Chondrocyte (in vitro differentiated cells): ENCODE results near the gene PPP1R12C. TPM values are rescaled to one million over a fixed set of nuclear protein-coding genes. Genes with fewer than 3 reads are reported as not detected.
A peak's percentile ranks its signal among the peaks of the same experiment; 100 is the strongest.
"Not testable (repeated sequence)": the region's sequence is repeated elsewhere in the genome, so short reads cannot be mapped to it uniquely, and the experiment has no call there.

Experiments used
- DNase-seq: peaks from one replicate; pipeline ENCODE4 v3.0.0; 2021; ENCODE audit warnings: mixed read lengths, low spot score
- H3K27ac Mint-ChIP-seq: one replicate; pipeline ENCODE4 v1.8.0; 2021; ENCODE audit warnings: mild to moderate bottlenecking, moderate library complexity, mixed read lengths; ENCODE audit not compliant: unreplicated experiment
- H3K27me3 Mint-ChIP-seq: 2 replicates; pipeline ENCODE4 v1.8.0; 2021; ENCODE audit warnings: low read depth, mixed read lengths
- H3K36me3 Mint-ChIP-seq: 2 replicates; pipeline ENCODE4 v1.8.0; 2021; ENCODE audit warnings: low read depth, mixed read lengths
- H3K4me1 Mint-ChIP-seq: 2 replicates; pipeline ENCODE4 v1.8.0; 2021; ENCODE audit warnings: low read depth, mild to moderate bottlenecking, mixed read lengths
- H3K4me3 Mint-ChIP-seq: one replicate; pipeline ENCODE4 v1.8.0; 2021; ENCODE audit warnings: mild to moderate bottlenecking, moderate library complexity, mixed read lengths; ENCODE audit not compliant: unreplicated experiment
- H3K9me3 Mint-ChIP-seq: 2 replicates; pipeline ENCODE4 v1.8.0; 2021; ENCODE audit warnings: low read depth, mixed read lengths
- total RNA-seq: library from RNA; stranded (reverse); gene quantifications from 3 replicates; pipeline ENCODE4 v1.2.1, GENCODE V29; 2021
- TF ChIP-seq, protein P1 (sequence below): fragments of 200-600 bp; sonication (generic); IDR thresholded peaks from 2 replicates; pipeline ENCODE4 v1.5.0; 2021; ENCODE audit warnings: antibody characterized with exemption, mild to moderate bottlenecking, moderate library complexity

PPP1R12C gene
- total RNA-seq, 1 donor from 2014 or later = 103 TPM

GRCh38 chr19:55157064-55157908, 39.8 kb upstream of the PPP1R12C start, which contains the start of gene TNNI3:
Gene TNNI3 (minus strand): TSS chr19:55157732. CDS start chr19:55157589, 143 bp downstream.
- DNase-seq = no peak

DNA sequence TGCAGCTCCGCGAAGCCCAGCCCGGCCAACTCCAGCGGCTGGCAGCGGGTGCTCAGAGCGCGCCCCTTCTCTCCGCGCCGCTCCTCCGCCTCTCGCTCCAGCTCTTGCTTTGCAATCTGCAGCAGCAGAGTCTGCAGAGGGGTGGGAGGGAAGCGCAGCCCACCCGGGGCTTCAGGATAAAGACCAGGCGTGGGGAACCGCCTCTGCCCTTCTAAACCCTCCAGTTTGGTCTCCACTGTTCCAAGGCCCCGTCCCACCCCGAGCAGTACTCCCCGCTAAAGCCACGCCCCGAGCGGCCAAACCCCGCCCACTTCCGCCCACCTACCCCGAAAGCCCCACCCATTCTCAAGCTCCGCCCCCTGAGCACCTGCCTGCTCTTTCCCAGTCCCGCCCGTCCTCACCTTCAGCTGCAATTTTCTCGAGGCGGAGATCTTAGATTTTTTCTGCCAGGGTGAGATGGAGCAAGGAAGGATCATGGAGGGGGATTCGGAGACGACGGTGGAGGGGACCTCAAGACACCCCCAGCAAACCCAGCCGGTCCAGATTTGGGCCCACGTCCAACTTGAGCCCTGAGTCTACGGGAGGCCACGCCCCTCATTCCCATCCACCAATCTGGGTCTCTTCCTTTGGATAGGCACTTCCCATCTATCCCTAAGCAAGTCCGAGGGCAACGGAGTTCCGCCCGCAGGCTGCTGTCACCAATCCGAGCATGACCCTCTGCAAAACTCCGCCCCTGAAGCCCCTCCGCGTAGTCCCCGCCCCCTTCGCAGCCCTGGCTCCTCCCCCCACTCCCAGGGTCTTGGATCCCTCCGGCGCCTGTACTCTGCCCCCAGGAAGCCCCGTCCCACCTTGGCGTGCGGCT, 39.0 kb upstream of the PPP1R12C start:
- DNase-seq = no peak
- Mint-ChIP-seq H3K4me1 (peaks cover 14% of the 10 kb centered on the region), H3K27ac (no peak overlapping the region), H3K4me3 (peak overlapping the region; percentile 63), H3K36me3 (no peaks in the 10 kb centered on the region), H3K9me3 (no peaks in the 10 kb centered on the region), H3K27me3 (peaks cover 23% of the 10 kb centered on the region)
- TF ChIP-seq, protein P1, sequence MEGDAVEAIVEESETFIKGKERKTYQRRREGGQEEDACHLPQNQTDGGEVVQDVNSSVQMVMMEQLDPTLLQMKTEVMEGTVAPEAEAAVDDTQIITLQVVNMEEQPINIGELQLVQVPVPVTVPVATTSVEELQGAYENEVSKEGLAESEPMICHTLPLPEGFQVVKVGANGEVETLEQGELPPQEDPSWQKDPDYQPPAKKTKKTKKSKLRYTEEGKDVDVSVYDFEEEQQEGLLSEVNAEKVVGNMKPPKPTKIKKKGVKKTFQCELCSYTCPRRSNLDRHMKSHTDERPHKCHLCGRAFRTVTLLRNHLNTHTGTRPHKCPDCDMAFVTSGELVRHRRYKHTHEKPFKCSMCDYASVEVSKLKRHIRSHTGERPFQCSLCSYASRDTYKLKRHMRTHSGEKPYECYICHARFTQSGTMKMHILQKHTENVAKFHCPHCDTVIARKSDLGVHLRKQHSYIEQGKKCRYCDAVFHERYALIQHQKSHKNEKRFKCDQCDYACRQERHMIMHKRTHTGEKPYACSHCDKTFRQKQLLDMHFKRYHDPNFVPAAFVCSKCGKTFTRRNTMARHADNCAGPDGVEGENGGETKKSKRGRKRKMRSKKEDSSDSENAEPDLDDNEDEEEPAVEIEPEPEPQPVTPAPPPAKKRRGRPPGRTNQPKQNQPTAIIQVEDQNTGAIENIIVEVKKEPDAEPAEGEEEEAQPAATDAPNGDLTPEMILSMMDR = no peak

More at GRCh38 chr19:55157064-55157908, 39.8 kb upstream of the PPP1R12C start, which contains the start of gene TNNI3:
- peak within 1 kb of the TSS; percentile 63 for H3K4me3 Mint-ChIP-seq
- peaks cover 14% of the 10 kb centered on the region for H3K4me1 Mint-ChIP-seq
- TF ChIP-seq, protein P1 = no peak
- no peak within 1 kb of the TSS for H3K27ac Mint-ChIP-seq
- H3K9me3 Mint-ChIP-seq = no peaks in the 10 kb centered on the region
- H3K36me3 Mint-ChIP-seq = no peaks in the 10 kb centered on the region
- H3K27me3 Mint-ChIP-seq = peaks cover 23% of the 10 kb centered on the region

GRCh38 chr19:55155784-55156183, 38.3 kb upstream of the PPP1R12C start:
- not testable (repeated sequence) for H3K36me3 Mint-ChIP-seq, DNase-seq, H3K4me3 Mint-ChIP-seq, H3K9me3 Mint-ChIP-seq, H3K27ac Mint-ChIP-seq
- Mint-ChIP-seq H3K4me1 (peaks cover 14% of the 10 kb centered on the region), H3K27me3 (peaks cover 23% of the 10 kb centered on the region)

GRCh38 chr19:55153652-55154264, 36.3 kb upstream of the PPP1R12C start:
- Mint-ChIP-seq H3K4me3 (no peak overlapping the region), H3K4me1 (peaks cover 7% of the 10 kb centered on the region), H3K9me3 (no peaks in the 10 kb centered on the region), H3K27me3 (peaks cover 35% of the 10 kb centered on the region), H3K36me3 (no peaks in the 10 kb centered on the region), H3K27ac (no peak overlapping the region)
- DNase-seq = no peak
- TF ChIP-seq, protein P1 = no peak

DNA sequence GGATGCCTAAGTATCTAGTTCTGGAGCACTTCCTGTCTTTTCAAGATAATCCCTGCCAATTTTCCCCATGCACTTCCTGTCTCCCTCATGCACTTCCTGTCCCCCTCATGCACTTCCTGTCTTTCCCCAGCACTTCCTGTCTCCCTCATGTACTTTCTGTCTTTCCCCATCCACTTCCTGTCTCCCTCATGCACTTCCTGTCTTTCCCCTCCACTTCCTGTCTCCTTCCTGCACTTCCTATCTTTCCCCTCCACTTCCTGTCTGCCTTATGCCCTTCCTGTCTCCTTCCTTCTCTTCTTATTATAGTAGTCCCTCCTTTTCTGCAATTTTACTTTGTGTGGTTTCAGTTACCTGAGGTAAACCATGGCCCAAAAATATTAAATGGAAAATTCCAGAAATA, 34.6 kb upstream of the PPP1R12C start:
- Mint-ChIP-seq H3K4me3 (no peak overlapping the region), H3K27ac (no peak overlapping the region), H3K27me3 (peaks cover 39% of the 10 kb centered on the region), H3K36me3 (no peaks in the 10 kb centered on the region), H3K4me1 (peaks cover 6% of the 10 kb centered on the region), H3K9me3 (no peaks in the 10 kb centered on the region)
- DNase-seq = no peak
- TF ChIP-seq, protein P1 = no peak
